ENCODE data around the gene SPHK2.
"Not testable (repeated sequence)": the region's sequence is repeated elsewhere in the genome, so short reads cannot be mapped to it uniquely, and the experiment has no call there.

Gene SPHK2

GRCh38 chr19:48656840-48657474 lies 37.7 kb downstream of the SPHK2 start:
- no peak for FAIRE-seq
- no peak for DNase-seq (ENCODE audit: insufficient read length, low spot score)

DNA sequence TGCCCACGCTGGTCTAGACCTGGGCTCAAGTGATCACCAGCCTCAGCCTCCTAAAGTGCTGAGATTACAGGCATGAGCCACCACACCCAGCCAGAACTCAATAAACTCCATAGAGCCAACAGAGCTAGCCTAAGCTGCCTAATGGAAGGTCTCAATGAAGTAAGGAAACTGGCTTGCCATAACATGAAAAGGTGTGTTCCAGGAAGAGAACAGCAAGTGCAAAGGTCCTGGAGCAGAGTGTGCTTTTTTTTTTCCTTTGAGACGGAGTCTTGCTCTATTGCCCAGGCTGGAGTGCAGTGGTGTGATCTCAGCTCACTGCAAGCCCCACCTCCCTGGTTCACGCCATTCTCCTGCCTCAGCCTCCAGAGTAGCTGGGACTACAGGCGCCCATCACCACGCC lies 38.5 kb downstream of the SPHK2 start:
- not testable (repeated sequence) for DNase-seq (ENCODE audit: insufficient read length, low spot score); FAIRE-seq

DNA sequence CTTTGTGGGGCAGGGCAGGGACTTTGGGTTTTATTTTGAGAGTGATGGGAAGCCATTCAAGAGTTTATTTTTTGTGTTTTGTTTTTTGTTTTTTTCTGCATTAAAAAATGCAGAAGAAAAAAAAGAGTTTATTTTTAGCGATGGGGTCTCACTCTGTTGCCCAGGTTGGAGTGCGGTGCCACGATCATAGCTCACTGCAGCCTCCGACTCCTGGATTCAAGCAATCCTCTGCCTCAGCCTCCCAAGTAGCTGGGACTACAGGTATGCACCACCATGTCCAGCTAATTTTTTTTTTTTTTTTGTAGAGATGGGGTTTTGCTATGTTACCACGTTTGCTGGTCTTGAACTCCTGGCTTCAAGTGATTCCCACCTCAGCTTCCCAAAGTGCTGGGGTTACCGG lies 39.2 kb downstream of the SPHK2 start:
- FAIRE-seq: no peak
- DNase-seq (ENCODE audit: insufficient read length, low spot score): no peak

DNA sequence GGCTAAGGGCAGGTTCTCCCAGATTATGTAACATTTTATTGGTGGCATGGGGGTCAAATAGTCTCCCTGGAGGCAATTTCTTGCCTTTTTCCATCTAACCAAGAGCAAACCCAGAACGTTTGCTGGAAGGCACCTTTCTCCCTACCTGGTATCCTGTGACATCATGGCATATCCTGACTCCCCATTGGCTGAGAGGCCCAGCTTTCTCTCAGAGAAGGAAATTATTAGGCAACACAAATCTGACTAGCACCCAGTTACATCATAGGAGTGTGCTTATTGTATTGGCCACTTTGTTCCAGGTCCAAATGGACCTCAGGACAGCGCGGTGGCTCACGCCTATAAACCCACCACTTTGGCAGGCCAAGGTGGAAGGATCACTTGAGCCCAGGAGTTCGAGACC lies 40.5 kb downstream of the SPHK2 start:
- no peak for FAIRE-seq
- no peak for DNase-seq (ENCODE audit: insufficient read length, low spot score)

- FAIRE-seq: peak; percentile 100
These were observed 41.8 kb downstream of the SPHK2 start for GRCh38 chr19:48660852-48661710.

GRCh38 chr19:48661711-48662090 lies 42.4 kb downstream of the SPHK2 start:
- FAIRE-seq: no peak
- no peak for DNase-seq (ENCODE audit: insufficient read length, low spot score)

More at GRCh38 chr19:48660852-48661710, 41.8 kb downstream of the SPHK2 start:
- DNase-seq (ENCODE audit: insufficient read length, low spot score): peak; percentile 100

- DNase-seq (ENCODE audit: insufficient read length, low spot score) (no peak), FAIRE-seq (no peak)
These were observed 44.4 kb downstream of the SPHK2 start for GRCh38 chr19:48663667-48664066.

DNA sequence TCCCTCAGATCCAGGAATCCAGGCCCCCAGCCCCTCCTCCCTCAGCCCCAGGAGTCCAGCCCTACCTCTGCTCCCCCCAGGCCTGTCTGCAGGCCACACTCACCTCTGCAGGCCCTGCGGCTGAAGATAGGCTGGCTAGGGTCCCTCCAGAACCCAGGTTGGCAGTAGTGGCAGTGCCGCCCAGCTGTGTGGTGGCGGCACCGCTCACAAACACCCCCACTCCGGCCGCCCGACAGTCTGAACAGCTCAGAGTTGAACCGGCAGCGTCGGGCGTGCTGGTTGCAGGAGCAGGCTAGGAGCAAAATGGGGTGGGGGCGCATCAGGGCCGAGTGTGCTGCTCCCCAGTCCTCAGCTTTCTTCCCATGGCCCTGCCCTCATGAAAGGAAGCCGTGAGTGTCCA lies 45.2 kb downstream of the SPHK2 start:
- FAIRE-seq (no peak), DNase-seq (ENCODE audit: insufficient read length, low spot score) (no peak)

- DNase-seq (ENCODE audit: insufficient read length, low spot score) (no peak), FAIRE-seq (no peak)
These were observed 46.5 kb downstream of the SPHK2 start for GRCh38 chr19:48665786-48666185.

DNA sequence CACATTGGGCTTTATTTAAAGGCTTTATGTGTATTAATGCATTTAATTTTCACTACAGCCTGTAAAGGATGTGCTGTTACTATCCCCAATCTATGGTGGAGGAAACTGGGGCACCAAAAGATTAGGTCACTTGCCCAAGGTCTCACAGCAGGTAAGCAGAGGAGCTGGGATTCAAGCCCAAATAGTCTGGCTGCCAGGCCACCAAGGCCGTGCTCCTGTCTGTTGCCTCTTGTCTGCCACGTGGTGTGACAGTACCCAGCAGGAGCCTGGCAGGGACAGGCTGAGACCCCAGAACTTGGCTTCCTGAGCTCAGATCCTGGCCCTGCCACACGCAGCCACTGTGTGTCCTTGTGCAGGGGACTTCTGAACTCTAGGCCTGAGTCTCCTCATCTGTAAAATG lies 49.0 kb downstream of the SPHK2 start:
- DNase-seq (ENCODE audit: insufficient read length, low spot score) (no peak), FAIRE-seq (no peak)

DNA sequence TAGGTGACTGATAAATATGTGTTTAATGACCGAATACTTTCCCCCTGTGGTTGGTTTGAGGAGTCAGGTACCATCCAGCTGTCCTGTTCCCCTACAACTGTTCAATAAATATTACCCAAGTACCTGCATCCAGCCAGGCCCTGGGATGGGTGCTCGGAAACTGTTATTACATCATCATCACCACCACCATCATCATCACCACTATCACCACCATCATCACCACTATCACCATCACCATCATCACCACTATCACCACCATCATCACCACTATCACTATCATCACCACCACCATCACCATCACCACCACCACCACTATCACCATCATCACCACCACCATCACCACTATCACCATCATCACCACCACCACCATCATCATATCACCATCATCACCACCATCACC lies 49.5 kb downstream of the SPHK2 start:
- DNase-seq (ENCODE audit: insufficient read length, low spot score): no peak
- FAIRE-seq: no peak

DNA sequence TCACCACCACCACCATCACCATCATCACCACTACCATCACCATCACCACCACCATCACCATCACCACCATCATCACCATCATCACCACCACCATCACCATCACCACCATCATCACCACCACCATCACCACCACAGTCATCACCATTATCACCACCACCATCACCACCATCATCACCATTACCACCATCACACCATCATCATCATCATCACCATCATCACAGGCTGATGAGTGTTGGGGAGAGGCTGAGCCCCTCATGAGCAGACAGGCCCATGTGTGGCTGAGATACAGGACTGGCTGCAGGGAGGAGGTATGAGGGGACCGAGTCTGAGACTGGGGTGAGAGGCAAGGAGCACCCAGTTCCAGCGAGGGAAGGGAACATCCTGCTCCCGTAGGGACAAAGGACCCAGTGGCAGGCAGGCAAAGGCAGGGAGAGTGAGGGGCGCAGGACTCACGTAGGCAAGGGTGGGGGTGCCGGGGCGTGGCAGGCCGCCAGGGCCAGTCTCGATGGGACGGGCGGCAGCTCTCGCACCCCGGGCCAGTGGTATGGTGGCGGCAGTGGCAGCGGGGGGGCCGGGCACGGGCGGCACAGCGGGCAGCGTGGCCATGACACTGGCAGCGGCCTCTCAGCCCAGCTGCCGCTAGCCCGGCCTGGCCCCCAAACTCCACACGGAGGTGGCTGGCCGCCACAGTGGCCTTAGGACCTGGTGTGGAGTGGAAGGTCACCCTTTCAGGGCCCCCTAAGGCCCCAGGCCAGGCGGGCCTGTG lies 50.8 kb downstream of the SPHK2 start:
- FAIRE-seq (no peak), DNase-seq (ENCODE audit: insufficient read length, low spot score) (no peak)

- DNase-seq (ENCODE audit: insufficient read length, low spot score) (no peak), FAIRE-seq (no peak)
These were observed 51.6 kb downstream of the SPHK2 start for GRCh38 chr19:48670699-48671445.

DNA sequence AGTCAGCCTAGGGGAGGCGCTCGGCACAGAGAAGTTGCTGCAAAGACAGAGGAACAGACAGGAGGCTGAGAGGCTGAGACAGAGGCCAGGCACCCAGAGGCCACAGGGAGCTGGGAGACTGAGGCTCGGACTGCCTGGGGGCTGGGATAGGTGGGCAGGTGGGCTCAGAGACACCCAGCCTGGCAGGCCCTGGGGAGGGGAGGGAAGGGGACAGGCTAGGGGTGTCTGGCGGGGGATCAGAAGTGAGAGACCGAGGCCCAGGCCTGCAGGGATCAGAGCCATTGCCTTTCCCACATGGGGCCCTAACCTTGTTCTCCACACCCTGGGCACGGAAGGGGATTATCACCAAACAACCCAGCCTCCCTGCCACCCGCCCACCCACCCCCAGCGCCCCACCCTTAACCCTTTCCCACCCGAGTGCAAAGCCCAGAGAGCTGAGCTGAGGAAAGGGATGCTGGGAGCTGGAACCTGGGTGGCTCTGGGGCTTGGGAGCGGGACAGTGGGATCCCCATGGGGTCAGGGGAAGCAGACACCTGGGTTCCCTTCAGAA lies 52.2 kb downstream of the SPHK2 start:
- no peak for FAIRE-seq
- DNase-seq (ENCODE audit: insufficient read length, low spot score): no peak

- no peak for FAIRE-seq
These were observed 53.7 kb downstream of the SPHK2 start, which contains the start of gene NTN5 for GRCh38 chr19:48672994-48673393. TSS of gene NTN5 (minus strand) at chr19:48673017. CDS start at chr19:48670986, 2,031 bp downstream.

GRCh38 chr19:48673436-48674100 lies 54.3 kb downstream of the SPHK2 start:
- no peak for FAIRE-seq

More at GRCh38 chr19:48672994-48673393, 53.7 kb downstream of the SPHK2 start, which contains the start of gene NTN5:
- DNase-seq (ENCODE audit: insufficient read length, low spot score): no peak

GRCh38 chr19:48674216-48674809 lies 55.0 kb downstream of the SPHK2 start:
- FAIRE-seq (no peak), DNase-seq (ENCODE audit: insufficient read length, low spot score) (no peak)

More at GRCh38 chr19:48673436-48674100, 54.3 kb downstream of the SPHK2 start:
- no peak for DNase-seq (ENCODE audit: insufficient read length, low spot score)

- peak; percentile 96 for FAIRE-seq
These were observed 55.9 kb downstream of the SPHK2 start for GRCh38 chr19:48674921-48675824.

More at GRCh38 chr19:48674921-48675824, 55.9 kb downstream of the SPHK2 start:
- DNase-seq (ENCODE audit: insufficient read length, low spot score): peak; percentile 98

Measured in GM19239 (cell line).